BLaER1 (cell line): ENCODE measurements around the gene CKS1B.

Experiments used
- H3K27ac ChIP-seq: shearing (Covaris generic); formaldehyde crosslinking; 2 replicates; pipeline ENCODE4 v1.8.1; 2022
- H3K27me3 ChIP-seq: shearing (Covaris generic); formaldehyde crosslinking; 2 replicates; pipeline ENCODE4 v1.8.1; 2022
- H3K36me3 ChIP-seq: shearing (Covaris generic); formaldehyde crosslinking; 2 replicates; pipeline ENCODE4 v1.8.1; 2022
- H3K4me1 ChIP-seq: shearing (Covaris generic); formaldehyde crosslinking; 2 replicates; pipeline ENCODE4 v1.8.1; 2022
- H3K4me2 ChIP-seq: shearing (Covaris generic); formaldehyde crosslinking; 2 replicates; pipeline ENCODE4 v1.8.1; 2022
- H3K4me3 ChIP-seq: shearing (Covaris generic); formaldehyde crosslinking; 2 replicates; pipeline ENCODE4 v1.8.1; 2022
- H3K9ac ChIP-seq: shearing (Covaris generic); formaldehyde crosslinking; 2 replicates; pipeline ENCODE4 v1.8.1; 2022
- H3K9me3 ChIP-seq: shearing (Covaris generic); formaldehyde crosslinking; 2 replicates; pipeline ENCODE4 v1.8.1; 2022
- H4K20me1 ChIP-seq: shearing (Covaris generic); formaldehyde crosslinking; 2 replicates; pipeline ENCODE4 v1.8.1; 2022
- Cebpa-rat ChIP-seq: shearing (Covaris generic); IDR thresholded peaks from 2 replicates; pipeline ENCODE4 v1.8.1; 2022

The CKS1B gene

GRCh38 chr1:154962795-154963330, 11.6 kb upstream of the CKS1B start:
- Histone ChIP-seq H3K36me3 (peaks cover 70% of the 10 kb centered on the region), H3K4me3 (peak overlapping the region; percentile 86), H3K4me2 (peak overlapping the region; percentile 92)

GRCh38 chr1:154963643-154964042, 10.8 kb upstream of the CKS1B start:
- H3K9ac ChIP-seq: peak overlapping the region; percentile 40
- TF ChIP-seq Cebpa-rat: no peak
- peaks cover 11% of the 10 kb centered on the region; the same call in 1 of the 2 replicates for H4K20me1 ChIP-seq
- H3K27me3 ChIP-seq: no peaks in the 10 kb centered on the region
- H3K36me3 ChIP-seq: peaks cover 70% of the 10 kb centered on the region
- peak overlapping the region; percentile 4; the same call in 1 of the 2 replicates for H3K27ac ChIP-seq
- peaks cover 59% of the 10 kb centered on the region for H3K4me1 ChIP-seq
- peak overlapping the region; percentile 92 for H3K4me2 ChIP-seq
- no peaks in the 10 kb centered on the region for H3K9me3 ChIP-seq
- no peak overlapping the region for H3K4me3 ChIP-seq

More at GRCh38 chr1:154962795-154963330, 11.6 kb upstream of the CKS1B start:
- Histone ChIP-seq H4K20me1 (peaks cover 9% of the 10 kb centered on the region; the same call in 1 of the 2 replicates), H3K9me3 (no peaks in the 10 kb centered on the region), H3K9ac (peak overlapping the region; percentile 97), H3K27ac (peak overlapping the region; percentile 98), H3K4me1 (peaks cover 58% of the 10 kb centered on the region), H3K27me3 (no peaks in the 10 kb centered on the region)
- TF ChIP-seq Cebpa-rat: no peak

- Histone ChIP-seq H3K4me2 (peak overlapping the region; percentile 92), H3K27ac (no peak overlapping the region), H3K9me3 (no peaks in the 10 kb centered on the region), H3K4me1 (peaks cover 59% of the 10 kb centered on the region), H3K27me3 (no peaks in the 10 kb centered on the region), H3K4me3 (no peak overlapping the region), H4K20me1 (peaks cover 18% of the 10 kb centered on the region; the same call in 1 of the 2 replicates), H3K9ac (peak overlapping the region; percentile 40; the same call in 1 of the 2 replicates), H3K36me3 (peaks cover 70% of the 10 kb centered on the region)
- TF ChIP-seq Cebpa-rat: no peak
Observed at GRCh38 chr1:154964359-154964758, 10.1 kb upstream of the CKS1B start.

GRCh38 chr1:154966111-154966510, 8.4 kb upstream of the CKS1B start:
- no peaks in the 10 kb centered on the region for H3K27me3 ChIP-seq
- peaks cover 69% of the 10 kb centered on the region for H3K36me3 ChIP-seq
- H3K27ac ChIP-seq: no peak overlapping the region
- peak overlapping the region; percentile 29; the same call in 1 of the 2 replicates for H3K9ac ChIP-seq
- peaks cover 61% of the 10 kb centered on the region for H3K4me1 ChIP-seq
- TF ChIP-seq Cebpa-rat: no peak
- no peak overlapping the region for H3K4me3 ChIP-seq
- no peaks in the 10 kb centered on the region for H3K9me3 ChIP-seq
- H3K4me2 ChIP-seq: no peak overlapping the region
- peaks cover 25% of the 10 kb centered on the region; the same call in 1 of the 2 replicates for H4K20me1 ChIP-seq

- 0 out of 2 replicates have a peak overlapping the region, but pooled peaks have one; percentile 2 for H3K27ac ChIP-seq
- no peak overlapping the region for H3K4me3 ChIP-seq
- H3K9me3 ChIP-seq: no peaks in the 10 kb centered on the region
- H3K27me3 ChIP-seq: no peaks in the 10 kb centered on the region
- peaks cover 69% of the 10 kb centered on the region for H3K36me3 ChIP-seq
- H3K4me1 ChIP-seq: peaks cover 74% of the 10 kb centered on the region
- H3K4me2 ChIP-seq: no peak overlapping the region
- peak overlapping the region; percentile 32; the same call in 1 of the 2 replicates for H3K9ac ChIP-seq
- H4K20me1 ChIP-seq: peaks cover 38% of the 10 kb centered on the region
- no peak for TF ChIP-seq Cebpa-rat
Observed at GRCh38 chr1:154967331-154967950, 7.0 kb upstream of the CKS1B start.

- Histone ChIP-seq H3K9me3 (no peaks in the 10 kb centered on the region), H3K27ac (peak overlapping the region; percentile 83; the same call in 1 of the 2 replicates), H3K4me3 (no peak overlapping the region; the same call in 1 of the 2 replicates), H3K9ac (peak overlapping the region; percentile 77), H3K4me2 (peak overlapping the region; percentile 97), H3K4me1 (peaks cover 70% of the 10 kb centered on the region), H3K36me3 (peaks cover 60% of the 10 kb centered on the region), H4K20me1 (peaks cover 48% of the 10 kb centered on the region), H3K27me3 (no peaks in the 10 kb centered on the region)
- no peak for TF ChIP-seq Cebpa-rat
Observed at GRCh38 chr1:154968731-154969130, 5.8 kb upstream of the CKS1B start.

GRCh38 chr1:154969246-154969645, 5.2 kb upstream of the CKS1B start:
- H3K4me2 ChIP-seq: peak overlapping the region; percentile 97
- H3K36me3 ChIP-seq: peaks cover 55% of the 10 kb centered on the region

GRCh38 chr1:154969860-154970452, 4.5 kb upstream of the CKS1B start:
- Histone ChIP-seq H3K27ac (peak overlapping the region; percentile 83), H3K27me3 (no peaks in the 10 kb centered on the region), H3K4me3 (peak overlapping the region; percentile 62), H3K9me3 (no peaks in the 10 kb centered on the region), H3K36me3 (peaks cover 48% of the 10 kb centered on the region), H3K4me1 (peaks cover 59% of the 10 kb centered on the region), H3K9ac (peak overlapping the region; percentile 77), H4K20me1 (peaks cover 48% of the 10 kb centered on the region), H3K4me2 (peak overlapping the region; percentile 97)
- no peak for TF ChIP-seq Cebpa-rat

More at GRCh38 chr1:154969246-154969645, 5.2 kb upstream of the CKS1B start:
- H4K20me1 ChIP-seq: peaks cover 48% of the 10 kb centered on the region
- H3K9ac ChIP-seq: peak overlapping the region; percentile 77
- peak overlapping the region; percentile 83 for H3K27ac ChIP-seq
- peaks cover 65% of the 10 kb centered on the region for H3K4me1 ChIP-seq
- no peaks in the 10 kb centered on the region for H3K27me3 ChIP-seq
- TF ChIP-seq Cebpa-rat: no peak
- H3K4me3 ChIP-seq: peak overlapping the region; percentile 62
- H3K9me3 ChIP-seq: no peaks in the 10 kb centered on the region

- Histone ChIP-seq H3K36me3 (peaks cover 40% of the 10 kb centered on the region), H3K9ac (peak within 1 kb of the TSS; percentile 77), H3K4me3 (peak within 1 kb of the TSS; percentile 62), H3K4me1 (peaks cover 59% of the 10 kb centered on the region), H3K27me3 (no peaks in the 10 kb centered on the region), H3K9me3 (no peaks in the 10 kb centered on the region), H4K20me1 (peaks cover 48% of the 10 kb centered on the region), H3K4me2 (peak within 1 kb of the TSS; percentile 97), H3K27ac (peak within 1 kb of the TSS; percentile 83)
- no peak for TF ChIP-seq Cebpa-rat
Observed at GRCh38 chr1:154970631-154971340, 3.7 kb upstream of the CKS1B start, which contains the start of gene SHC1. SHC1 (minus strand) TSS chr1:154970747; CDS start chr1:154970526, 221 bp downstream.
